Measurements from ENCODE around the gene MPPED2. TPM values are rescaled to one million over a fixed set of nuclear protein-coding genes. Genes with fewer than 3 reads are reported as not detected.

Gene MPPED2
- total RNA-seq, 1 experiment from 2014 or later, result 4.7 TPM

- Histone ChIP-seq H3K9ac (ENCODE audit: extremely low read depth, insufficient read length, low read length) (no peak overlapping the region), H3K23ac (ENCODE audit: insufficient read length, low read depth, low read length) (no peak overlapping the region), H3K4me1 (ENCODE audit: insufficient read depth, low read length) (peaks cover 3% of the 10 kb centered on the region), H3K27me3 (ENCODE audit: insufficient read depth, low read length) (no peaks in the 10 kb centered on the region), H3K79me1 (ENCODE audit: insufficient read depth, low read depth, low read length, poor library complexity, severe bottlenecking) (no peaks in the 10 kb centered on the region), H3K4me2 (ENCODE audit: insufficient read depth, insufficient read length, low read length) (no peak overlapping the region), H4K91ac (ENCODE audit: insufficient read length, low read depth, low read length) (no peak overlapping the region), H4K8ac (replicated peaks; ENCODE audit: insufficient read length, low read depth, low read length) (no peak overlapping the region), H4K20me1 (ENCODE audit: control insufficient read depth, insufficient read depth, insufficient read length) (no peaks in the 10 kb centered on the region), H3K9me3 (ENCODE audit: control insufficient read depth, low read depth, low read length) (no peaks in the 10 kb centered on the region), H3K56ac (ENCODE audit: insufficient read length, low read depth, low read length) (no peak overlapping the region), H2AK5ac (ENCODE audit: insufficient read length, low read length) (no peak overlapping the region), H3K23me2 (ENCODE audit: insufficient read length, low read depth, low read length, poor library complexity, severe bottlenecking) (no peaks in the 10 kb centered on the region), H3K4ac (ENCODE audit: low read depth, low read length) (no peak overlapping the region), H3K27ac (ENCODE audit: insufficient read length, low read depth, low read length) (no peak overlapping the region), H3K79me2 (ENCODE audit: insufficient read depth, low read length) (no peaks in the 10 kb centered on the region), H2BK15ac (ENCODE audit: low read depth, low read length) (no peak overlapping the region), H2BK120ac (ENCODE audit: low read depth, low read length, poor library complexity, severe bottlenecking) (no peak overlapping the region), H3K18ac (ENCODE audit: insufficient read length, low read depth, low read length) (no peak overlapping the region), H2BK20ac (ENCODE audit: low read depth, low read length, poor library complexity, severe bottlenecking) (no peak overlapping the region), H2BK5ac (ENCODE audit: insufficient read length, low read length) (no peak overlapping the region), H3T11ph (ENCODE audit: low read length) (no peak overlapping the region), H3K14ac (ENCODE audit: insufficient read depth, low read length) (no peak overlapping the region), H2BK12ac (ENCODE audit: insufficient read length, low read depth, low read length) (no peak overlapping the region), H2AFZ (ENCODE audit: low read length) (no peak overlapping the region), H4K5ac (ENCODE audit: insufficient read length, low read depth, low read length) (no peak overlapping the region)
- no CpG with 5 or more reads among the region's 1 CpG for WGBS (ENCODE audit: extremely low coverage, insufficient read length, low lambda C conversion rate)
- no peak overlapping the region for H3K27ac Mint-ChIP-seq
- H3K9me3 Mint-ChIP-seq, result no peaks in the 10 kb centered on the region
- no peaks in the 10 kb centered on the region for H3K27me3 Mint-ChIP-seq (ENCODE audit: low read depth)
- H3K36me3 Mint-ChIP-seq (ENCODE audit: insufficient read depth in 1 of 3, low read depth in 3 of 3), result no peaks in the 10 kb centered on the region
- TF ChIP-seq CTCF (conservative IDR thresholded peaks at IDR 0.05), result no peak
- no peak for DNase-seq
- no peak overlapping the region for H3K4me3 Mint-ChIP-seq
- peaks cover 13 to 22% of the 10 kb centered on the region in 2 experiments for H3K4me1 Mint-ChIP-seq
Measured at GRCh38 chr11:30489076-30489475, 97.1 kb downstream of the MPPED2 start.

Data from H9 (cell line).